ENCODE measurements around the gene MYCN. TPM values are rescaled to one million over a fixed set of nuclear protein-coding genes. Genes with fewer than 3 reads are reported as not detected.

The MYCN gene
- total and polyA plus RNA-seq, 4 donors = 0.16 to 1.3 TPM; not detected in 2

DNA sequence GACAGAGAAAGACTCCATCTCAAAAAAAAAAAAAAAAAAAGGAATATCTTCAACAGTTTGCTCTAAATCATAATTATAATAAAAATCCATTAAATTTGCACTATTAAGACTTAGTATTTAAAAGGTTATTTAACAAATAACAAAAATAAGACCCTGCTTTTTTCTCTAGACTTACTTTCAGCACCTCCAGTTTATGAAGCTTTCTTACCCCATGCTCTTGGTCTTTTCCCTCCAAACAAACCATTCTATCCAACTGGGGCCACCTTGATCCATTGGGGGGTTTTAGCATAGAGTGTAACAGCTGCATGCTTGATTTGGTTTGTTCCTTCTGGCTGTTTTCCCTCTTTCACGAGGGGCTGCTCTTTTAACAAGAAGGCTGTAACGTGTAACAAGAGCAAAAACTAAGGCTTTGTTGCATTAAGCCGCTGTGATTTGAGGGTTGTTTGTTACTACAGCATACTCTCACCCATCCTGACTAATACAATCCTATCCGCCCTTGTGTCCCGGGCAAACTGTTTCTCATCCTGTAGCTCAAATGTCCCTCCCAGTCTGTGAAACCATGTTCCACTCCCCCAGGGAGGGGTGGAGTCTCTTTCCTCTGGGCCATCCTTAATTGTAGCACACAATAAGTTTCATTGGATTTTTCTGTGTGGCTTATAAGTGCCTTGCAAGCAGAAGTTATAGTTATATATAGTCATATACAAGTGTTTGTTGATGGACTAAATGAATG, 9.6 kb upstream of the MYCN start:
- DNase-seq (ENCODE audit: low spot score) = no peak
- H3K9ac ChIP-seq (ENCODE audit: low read depth in 1 of 2, low read length in 2 of 2) = no peak overlapping the region
- H3K27ac ChIP-seq (ENCODE audit: low read depth in 1 of 2, low read length in 2 of 2) = no peak overlapping the region
- H3K27me3 ChIP-seq (ENCODE audit: control insufficient read depth in 4 of 4, insufficient read depth in 4 of 4, low read length in 3 of 4) = no peaks in the 10 kb centered on the region
- H3K9me3 ChIP-seq (ENCODE audit: control insufficient read depth in 4 of 4, low read length in 3 of 4) = no peaks in the 10 kb centered on the region
- H3K4me3 ChIP-seq (ENCODE audit: low read depth in 1 of 3, low read length in 3 of 3) = no peak overlapping the region
- 95% methylated on average over 5 of the region's 5 CpGs for WGBS
- TF ChIP-seq NR2F2 (IDR thresholded peaks at IDR 0.05) (no peak), EGR1 (IDR thresholded peaks at IDR 0.05; ENCODE audit: low read depth in 2 of 2) (no peak), RXRA (IDR thresholded peaks at IDR 0.05) (no peak), MAX (IDR thresholded peaks at IDR 0.05) (no peak), GABPA (IDR thresholded peaks at IDR 0.05 in 1 of 2, conservative IDR thresholded peaks at IDR 0.05 in 1 of 2) (no peak), TAF1 (conservative IDR thresholded peaks at IDR 0.05) (no peak)
- H3K4me1 ChIP-seq (ENCODE audit: control insufficient read depth in 4 of 4, insufficient read depth in 4 of 4, low read length in 3 of 4) = no peaks in the 10 kb centered on the region
- no peaks in the 10 kb centered on the region for H3K36me3 ChIP-seq (ENCODE audit: control insufficient read depth in 4 of 4, insufficient read depth in 3 of 4, low read depth in 1 of 4, low read length in 3 of 4)

DNA sequence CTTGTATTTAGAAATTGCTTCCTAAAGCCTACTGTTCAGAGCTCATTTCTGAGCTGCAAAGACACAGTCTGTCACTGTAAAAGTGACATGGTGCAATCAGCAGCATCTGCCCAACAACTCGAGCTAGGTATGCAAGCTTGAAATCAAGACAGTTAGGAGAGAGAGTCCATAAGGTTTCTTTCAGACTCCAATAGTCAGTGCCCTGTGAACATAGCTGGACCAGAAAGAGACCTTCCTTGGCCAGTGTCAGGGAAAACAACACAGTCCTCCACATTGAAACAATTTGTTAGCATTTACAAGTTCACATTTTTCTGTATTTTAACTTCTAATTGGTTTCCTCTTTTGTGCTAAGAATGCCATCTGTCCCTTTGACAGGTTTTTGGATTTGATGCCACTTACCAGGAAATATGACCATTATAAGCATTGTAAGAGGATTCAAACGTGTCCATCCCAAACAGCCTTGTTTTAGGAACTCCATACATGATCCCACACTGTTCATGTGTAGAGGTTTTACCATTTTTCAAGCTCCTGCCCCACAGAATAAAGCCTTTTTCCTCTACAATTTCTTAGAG, 8.9 kb upstream of the MYCN start:
- no peak overlapping the region for H3K4me3 ChIP-seq (ENCODE audit: low read depth in 1 of 3, low read length in 3 of 3)
- H3K4me1 ChIP-seq (ENCODE audit: control insufficient read depth in 4 of 4, insufficient read depth in 4 of 4, low read length in 3 of 4) = no peaks in the 10 kb centered on the region
- TF ChIP-seq JUND (IDR thresholded peaks at IDR 0.05) = no peak
- TF ChIP-seq GABPA (IDR thresholded peaks at IDR 0.05 in 1 of 2, conservative IDR thresholded peaks at IDR 0.05 in 1 of 2) = no peak
- TF ChIP-seq FOXA2 (IDR thresholded peaks at IDR 0.05) = no peak
- no peak for TF ChIP-seq ZBTB33 (IDR thresholded peaks at IDR 0.05)
- no peak for TF ChIP-seq HNF4A (conservative IDR thresholded peaks at IDR 0.05)
- TF ChIP-seq REST (IDR thresholded peaks at IDR 0.05) = no peak
- no peak for TF ChIP-seq TAF1 (conservative IDR thresholded peaks at IDR 0.05)
- no peak for TF ChIP-seq RXRA (IDR thresholded peaks at IDR 0.05)
- no peak for TF ChIP-seq YY1 (IDR thresholded peaks at IDR 0.05)
- no peak for TF ChIP-seq CTCF (IDR thresholded peaks at IDR 0.05; ENCODE audit: low read depth, low read length, missing input control)
- no peak for TF ChIP-seq MAX (IDR thresholded peaks at IDR 0.05)
- TF ChIP-seq, protein P1, sequence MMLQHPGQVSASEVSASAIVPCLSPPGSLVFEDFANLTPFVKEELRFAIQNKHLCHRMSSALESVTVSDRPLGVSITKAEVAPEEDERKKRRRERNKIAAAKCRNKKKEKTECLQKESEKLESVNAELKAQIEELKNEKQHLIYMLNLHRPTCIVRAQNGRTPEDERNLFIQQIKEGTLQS (IDR thresholded peaks at IDR 0.05) = no peak
- no peaks in the 10 kb centered on the region for H3K9me3 ChIP-seq (ENCODE audit: control insufficient read depth in 4 of 4, low read length in 3 of 4)
- WGBS = 64% methylated on average over 2 of the region's 2 CpGs
- H3K9ac ChIP-seq (ENCODE audit: low read depth in 1 of 2, low read length in 2 of 2) = no peak overlapping the region
- no peak overlapping the region for H3K27ac ChIP-seq (ENCODE audit: low read depth in 1 of 2, low read length in 2 of 2)
- no peaks in the 10 kb centered on the region for H3K36me3 ChIP-seq (ENCODE audit: control insufficient read depth in 4 of 4, insufficient read depth in 3 of 4, low read depth in 1 of 4, low read length in 3 of 4)
- DNase-seq (ENCODE audit: low spot score) = no peak
- no peaks in the 10 kb centered on the region for H3K27me3 ChIP-seq (ENCODE audit: control insufficient read depth in 4 of 4, insufficient read depth in 4 of 4, low read length in 3 of 4)
